ENCODE data around the gene ARID2.
A peak's percentile ranks its signal among the peaks of the same experiment; 100 is the strongest.

Gene ARID2

DNA sequence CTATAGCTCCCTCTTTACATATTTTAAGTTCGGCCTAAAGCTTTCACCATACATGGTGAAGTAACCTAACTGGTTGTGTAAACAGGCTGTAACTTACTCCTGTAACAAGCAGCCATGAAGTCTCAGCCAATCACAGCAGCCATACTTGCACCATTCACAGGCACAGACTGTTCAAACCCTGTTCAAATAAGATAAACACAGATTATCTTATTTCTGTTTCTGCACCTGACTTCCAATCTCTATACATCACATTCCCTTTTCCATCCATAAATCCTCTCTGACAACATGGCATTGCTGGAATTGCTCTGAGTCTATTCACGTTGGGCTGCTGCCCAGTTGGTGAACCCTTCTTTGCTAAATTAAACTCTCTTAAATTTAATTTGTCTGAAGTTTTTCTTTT, 34.5 kb upstream of the ARID2 start:
- H3K4me3 ChIP-seq (replicated peaks in 1 of 2; ENCODE audit: low read depth in 2 of 2, low read length in 2 of 2), result no peak overlapping the region
- no peak for DNase-seq (ENCODE audit: low read depth in 2 of 2)
- TF ChIP-seq, protein P1, sequence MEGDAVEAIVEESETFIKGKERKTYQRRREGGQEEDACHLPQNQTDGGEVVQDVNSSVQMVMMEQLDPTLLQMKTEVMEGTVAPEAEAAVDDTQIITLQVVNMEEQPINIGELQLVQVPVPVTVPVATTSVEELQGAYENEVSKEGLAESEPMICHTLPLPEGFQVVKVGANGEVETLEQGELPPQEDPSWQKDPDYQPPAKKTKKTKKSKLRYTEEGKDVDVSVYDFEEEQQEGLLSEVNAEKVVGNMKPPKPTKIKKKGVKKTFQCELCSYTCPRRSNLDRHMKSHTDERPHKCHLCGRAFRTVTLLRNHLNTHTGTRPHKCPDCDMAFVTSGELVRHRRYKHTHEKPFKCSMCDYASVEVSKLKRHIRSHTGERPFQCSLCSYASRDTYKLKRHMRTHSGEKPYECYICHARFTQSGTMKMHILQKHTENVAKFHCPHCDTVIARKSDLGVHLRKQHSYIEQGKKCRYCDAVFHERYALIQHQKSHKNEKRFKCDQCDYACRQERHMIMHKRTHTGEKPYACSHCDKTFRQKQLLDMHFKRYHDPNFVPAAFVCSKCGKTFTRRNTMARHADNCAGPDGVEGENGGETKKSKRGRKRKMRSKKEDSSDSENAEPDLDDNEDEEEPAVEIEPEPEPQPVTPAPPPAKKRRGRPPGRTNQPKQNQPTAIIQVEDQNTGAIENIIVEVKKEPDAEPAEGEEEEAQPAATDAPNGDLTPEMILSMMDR (IDR thresholded peaks at IDR 0.05; ENCODE audit: low read depth, low read length), result no peak

DNA sequence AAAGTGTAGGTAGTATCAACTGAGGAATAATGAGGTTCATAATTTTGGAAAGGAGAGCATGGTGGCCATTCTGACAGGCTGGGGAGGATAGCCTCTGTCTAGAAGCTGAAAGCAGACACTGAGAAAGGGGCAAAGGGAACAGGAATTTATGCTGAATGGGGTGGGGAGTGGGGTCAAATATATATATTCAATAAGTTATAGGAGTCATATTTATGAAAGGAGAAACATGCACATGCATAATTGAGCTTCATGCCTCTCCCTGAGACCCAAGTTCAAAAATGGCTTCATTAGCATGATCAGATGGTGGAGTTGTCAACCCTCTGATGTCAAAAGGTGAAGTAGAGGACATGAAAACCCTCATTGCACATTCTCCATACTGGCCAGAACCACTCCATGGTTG, 33.9 kb upstream of the ARID2 start:
- DNase-seq (ENCODE audit: low read depth in 2 of 2), result no peak
- TF ChIP-seq, protein P1 (IDR thresholded peaks at IDR 0.05; ENCODE audit: low read depth, low read length), result no peak
- no peak overlapping the region for H3K4me3 ChIP-seq (replicated peaks in 1 of 2; ENCODE audit: low read depth in 2 of 2, low read length in 2 of 2)

DNA sequence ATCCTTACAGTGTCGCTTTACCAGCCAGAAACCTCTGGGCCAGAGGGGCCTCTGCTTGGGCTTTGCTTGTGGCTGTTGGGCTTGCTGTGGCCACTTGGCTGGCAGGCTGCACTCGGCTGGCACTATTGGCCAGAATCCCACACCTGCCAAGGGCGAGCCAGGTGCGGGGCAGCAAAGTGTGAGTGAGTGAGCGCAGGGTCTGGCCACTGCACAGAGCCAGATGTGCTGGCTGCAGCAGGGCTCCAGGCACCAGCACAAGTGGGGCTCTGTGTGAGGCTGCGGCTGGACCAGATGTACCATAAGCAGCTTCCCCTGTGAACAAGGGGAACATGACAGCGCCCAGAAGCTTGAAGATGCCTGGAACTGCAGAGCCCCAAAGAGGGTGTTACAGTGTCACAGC, 33.5 kb upstream of the ARID2 start:
- TF ChIP-seq, protein P1 (IDR thresholded peaks at IDR 0.05; ENCODE audit: low read depth, low read length), result no peak
- no peak overlapping the region for H3K4me3 ChIP-seq (replicated peaks in 1 of 2; ENCODE audit: low read depth in 2 of 2, low read length in 2 of 2)
- DNase-seq (ENCODE audit: low read depth in 2 of 2), result no peak

DNA sequence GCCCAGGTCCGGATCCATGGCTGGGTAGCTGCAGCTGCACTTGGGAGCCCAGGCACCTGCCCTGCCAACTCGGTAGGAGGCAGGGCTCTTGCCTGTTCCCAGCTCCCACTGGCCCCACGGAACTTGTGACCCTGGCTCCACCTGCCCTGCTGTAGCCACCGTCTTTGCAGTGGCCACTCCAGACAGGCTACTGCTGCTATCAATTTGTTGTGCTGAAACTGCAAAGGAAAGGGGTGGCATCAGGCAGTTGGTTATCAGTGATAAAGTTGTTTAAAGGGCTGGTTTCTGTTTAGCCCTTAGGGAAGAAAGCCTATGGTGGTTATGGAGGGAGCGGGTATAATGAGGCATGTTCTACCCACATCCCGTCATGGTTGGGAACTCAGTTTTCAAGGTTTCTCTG, 32.1 kb upstream of the ARID2 start:
- no peak for DNase-seq (ENCODE audit: low read depth in 2 of 2)
- TF ChIP-seq, protein P1 (IDR thresholded peaks at IDR 0.05; ENCODE audit: low read depth, low read length), result no peak
- no peak overlapping the region for H3K4me3 ChIP-seq (replicated peaks in 1 of 2; ENCODE audit: low read depth in 2 of 2, low read length in 2 of 2)

DNA sequence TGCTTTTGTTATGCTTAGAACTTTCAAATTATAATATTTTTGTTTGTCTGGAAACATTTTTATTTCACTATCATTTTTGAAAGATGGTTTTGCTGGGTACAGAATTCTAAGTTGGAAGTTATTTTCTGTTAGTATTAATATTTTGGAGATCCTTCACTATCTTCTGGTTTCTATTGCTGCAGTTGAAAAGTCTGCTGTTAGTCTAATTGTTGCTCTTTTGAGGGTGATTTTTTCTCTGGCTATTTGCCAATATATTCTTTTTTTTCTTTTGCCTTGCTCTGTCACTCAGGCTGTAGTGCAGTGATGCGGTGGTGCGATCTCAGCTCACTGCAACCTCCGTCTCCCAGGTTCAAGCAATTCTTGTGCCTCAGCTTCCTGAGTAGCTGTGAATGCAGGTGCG, 28.2 kb upstream of the ARID2 start:
- DNase-seq (ENCODE audit: low read depth in 2 of 2), result no peak
- TF ChIP-seq, protein P1 (IDR thresholded peaks at IDR 0.05; ENCODE audit: low read depth, low read length), result no peak

DNA sequence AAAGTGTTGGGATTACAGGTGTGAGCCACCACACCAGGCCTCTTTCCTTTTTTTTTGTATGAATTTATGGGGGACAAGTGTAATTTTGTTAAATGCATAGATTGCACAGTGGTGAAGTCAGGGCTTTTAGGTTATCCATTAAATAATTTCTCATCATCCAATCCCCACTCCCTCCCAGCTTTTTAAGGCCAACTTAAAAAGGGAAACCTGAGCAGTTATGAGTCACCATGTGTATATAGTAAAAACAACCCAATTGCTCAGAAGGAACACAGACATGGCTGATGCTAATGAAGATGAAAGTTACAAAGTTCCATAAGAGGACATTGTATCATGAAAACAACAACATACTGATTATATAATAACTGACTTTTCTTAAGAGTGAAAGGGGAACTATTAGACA, 25.6 kb upstream of the ARID2 start:
- no peak overlapping the region for H3K4me3 ChIP-seq (replicated peaks in 1 of 2; ENCODE audit: low read depth in 2 of 2, low read length in 2 of 2)
- peak in 1 of 2 donors; percentile 47 for DNase-seq (ENCODE audit: low read depth in 2 of 2)
- TF ChIP-seq, protein P1 (IDR thresholded peaks at IDR 0.05; ENCODE audit: low read depth, low read length), result no peak

More for the DNA sequence above, 28.2 kb upstream of the ARID2 start:
- no peak overlapping the region for H3K4me3 ChIP-seq (replicated peaks in 1 of 2; ENCODE audit: low read depth in 2 of 2, low read length in 2 of 2)

DNA sequence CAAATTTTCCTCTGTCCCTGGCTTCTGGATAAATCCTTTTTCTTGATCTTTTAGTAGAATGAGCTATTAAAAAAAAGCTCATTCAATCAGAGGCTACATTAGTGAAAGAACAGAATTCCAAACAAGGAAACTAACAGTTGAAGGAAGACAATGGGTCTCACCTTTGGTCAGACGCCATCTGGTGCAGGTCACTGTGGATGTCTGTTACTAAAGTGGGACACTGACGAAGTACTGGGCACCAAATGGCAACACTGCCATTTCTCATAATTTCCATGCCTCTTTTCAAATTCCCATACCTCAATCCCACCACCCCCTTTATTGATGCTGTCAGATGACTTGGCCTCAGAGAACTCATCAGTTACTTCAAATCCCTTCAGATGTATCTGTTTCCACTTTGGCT, 24.5 kb upstream of the ARID2 start:
- H3K4me3 ChIP-seq (replicated peaks in 1 of 2; ENCODE audit: low read depth in 2 of 2, low read length in 2 of 2), result no peak overlapping the region
- DNase-seq (ENCODE audit: low read depth in 2 of 2), result no peak
- TF ChIP-seq, protein P1 (IDR thresholded peaks at IDR 0.05; ENCODE audit: low read depth, low read length), result no peak

Data from cardiac fibroblast (primary cell).